Esophagus squamous epithelium (tissue), 4 donors: ENCODE data around the gene FKBP10.
"Not testable (repeated sequence)": the region's sequence is repeated elsewhere in the genome, so short reads cannot be mapped to it uniquely, and the experiment has no call there.

Experiments used
- CTCF ChIP-seq, 6 experiments: fragments of 450-650 bp in 4 of 6; fragments of 200-600 bp in 2 of 6; sonication (generic) in 2 of 6; IDR thresholded peaks; one replicate each; pipeline ENCODE4 v1.5.1; 2016 to 2019; ENCODE audit warnings: antibody characterized with exemption in 6 of 6, mild to moderate bottlenecking in 4 of 6, moderate library complexity in 4 of 6
- POLR2A ChIP-seq, 4 donors: fragments of 450-650 bp; IDR thresholded peaks; one replicate each; pipeline ENCODE4 v1.6.1; 2017; ENCODE audit warnings: antibody characterized with exemption in 4 of 4, mild to moderate bottlenecking in 4 of 4, moderate library complexity in 3 of 4

- TF ChIP-seq CTCF, POLR2A (IDR thresholded peaks at IDR 0.05): not testable (repeated sequence)
Observed at GRCh38 chr17:41851382-41851781, 38.6 kb downstream of the FKBP10 start.
